ENCODE data around the gene ATP9B.

ATP9B gene

DNA sequence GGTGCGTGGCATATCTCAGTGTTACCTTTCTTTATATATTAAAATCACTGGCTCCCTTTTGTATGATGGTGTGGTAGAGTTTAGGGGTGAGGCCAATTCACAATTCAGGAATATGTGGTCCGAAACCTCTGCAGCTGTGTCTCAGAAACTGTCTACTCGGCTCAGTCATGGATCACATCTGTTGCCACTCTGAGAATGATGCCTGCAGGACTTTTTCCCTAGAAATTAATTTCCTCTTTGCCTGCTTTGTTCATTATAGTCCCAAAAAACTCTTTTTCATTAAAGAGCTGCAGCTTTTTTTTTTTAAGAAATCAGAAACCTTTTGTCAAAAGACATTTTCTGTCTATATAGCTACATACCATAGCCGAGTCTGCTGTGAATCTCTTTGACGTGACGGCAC, 221.7 kb downstream of the ATP9B start:
- no peaks in the 10 kb centered on the region for H3K27me3 ChIP-seq (replicated peaks; ENCODE audit: insufficient read depth, low read length)
- no peaks in the 10 kb centered on the region for H3F3A ChIP-seq (ENCODE audit: insufficient read depth, low read length)
- DNase-seq = no peak
- TF ChIP-seq, protein P1, sequence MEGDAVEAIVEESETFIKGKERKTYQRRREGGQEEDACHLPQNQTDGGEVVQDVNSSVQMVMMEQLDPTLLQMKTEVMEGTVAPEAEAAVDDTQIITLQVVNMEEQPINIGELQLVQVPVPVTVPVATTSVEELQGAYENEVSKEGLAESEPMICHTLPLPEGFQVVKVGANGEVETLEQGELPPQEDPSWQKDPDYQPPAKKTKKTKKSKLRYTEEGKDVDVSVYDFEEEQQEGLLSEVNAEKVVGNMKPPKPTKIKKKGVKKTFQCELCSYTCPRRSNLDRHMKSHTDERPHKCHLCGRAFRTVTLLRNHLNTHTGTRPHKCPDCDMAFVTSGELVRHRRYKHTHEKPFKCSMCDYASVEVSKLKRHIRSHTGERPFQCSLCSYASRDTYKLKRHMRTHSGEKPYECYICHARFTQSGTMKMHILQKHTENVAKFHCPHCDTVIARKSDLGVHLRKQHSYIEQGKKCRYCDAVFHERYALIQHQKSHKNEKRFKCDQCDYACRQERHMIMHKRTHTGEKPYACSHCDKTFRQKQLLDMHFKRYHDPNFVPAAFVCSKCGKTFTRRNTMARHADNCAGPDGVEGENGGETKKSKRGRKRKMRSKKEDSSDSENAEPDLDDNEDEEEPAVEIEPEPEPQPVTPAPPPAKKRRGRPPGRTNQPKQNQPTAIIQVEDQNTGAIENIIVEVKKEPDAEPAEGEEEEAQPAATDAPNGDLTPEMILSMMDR (IDR thresholded peaks at IDR 0.05; ENCODE audit: low read length) = no peak
- TF ChIP-seq EZH2phosphoT487 (IDR thresholded peaks at IDR 0.05; ENCODE audit: low read length) = no peak
- TF ChIP-seq EZH2 (optimal IDR thresholded peaks at IDR 0.05; ENCODE audit: low read depth, low read length) = no peak
- H3K9ac ChIP-seq (ENCODE audit: low read length) = no peak overlapping the region
- H3K36me3 ChIP-seq (replicated peaks; ENCODE audit: insufficient read depth, low read length) = no peaks in the 10 kb centered on the region
- no peaks in the 10 kb centered on the region for H4K20me1 ChIP-seq (ENCODE audit: insufficient read depth, low read length)
- H2AFZ ChIP-seq (ENCODE audit: low read length) = no peak overlapping the region
- no peak overlapping the region for H3K4me3 ChIP-seq (ENCODE audit: low read length)
- H3K9me2 ChIP-seq (replicated peaks; ENCODE audit: insufficient read depth, low read length) = no peaks in the 10 kb centered on the region
- H3K4me2 ChIP-seq (ENCODE audit: low read depth, low read length) = no peak overlapping the region
- H3K9me3 ChIP-seq (replicated peaks; ENCODE audit: insufficient read depth, low read length) = no peaks in the 10 kb centered on the region
- no peak overlapping the region for H3K27ac ChIP-seq (ENCODE audit: low read length)
- H3K4me1 ChIP-seq (ENCODE audit: low read length) = no peaks in the 10 kb centered on the region
- no peaks in the 10 kb centered on the region for H3K79me2 ChIP-seq (ENCODE audit: low read length)

DNA sequence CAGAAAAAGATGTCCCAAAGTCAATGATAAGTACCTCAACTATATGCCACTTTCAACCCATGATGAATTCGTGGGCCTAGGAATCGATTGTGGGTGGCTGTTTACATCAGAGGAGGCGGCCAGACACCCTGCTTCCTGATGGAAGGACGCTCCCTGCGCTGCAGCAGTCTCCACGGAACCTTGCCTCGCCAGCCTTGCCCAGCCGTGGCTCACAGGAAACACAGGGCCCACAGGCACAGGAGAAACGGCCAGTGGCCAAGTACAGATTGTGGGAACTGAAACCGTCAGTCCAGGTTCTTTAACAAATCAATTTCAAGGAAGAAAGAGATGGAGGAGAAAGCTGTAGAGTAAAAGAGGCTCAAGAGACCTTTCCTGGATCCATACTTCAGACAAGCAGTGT, 225.0 kb downstream of the ATP9B start:
- Histone ChIP-seq H3K9ac (ENCODE audit: low read length) (no peak overlapping the region), H3K79me2 (ENCODE audit: low read length) (no peaks in the 10 kb centered on the region), H3K27me3 (replicated peaks; ENCODE audit: insufficient read depth, low read length) (no peaks in the 10 kb centered on the region), H3K9me3 (replicated peaks; ENCODE audit: insufficient read depth, low read length) (no peaks in the 10 kb centered on the region), H3K4me2 (ENCODE audit: low read depth, low read length) (no peak overlapping the region), H3K4me1 (ENCODE audit: low read length) (no peaks in the 10 kb centered on the region), H2AFZ (ENCODE audit: low read length) (no peak overlapping the region), H3K27ac (ENCODE audit: low read length) (no peak overlapping the region), H3K36me3 (replicated peaks; ENCODE audit: insufficient read depth, low read length) (no peaks in the 10 kb centered on the region), H3F3A (ENCODE audit: insufficient read depth, low read length) (no peaks in the 10 kb centered on the region), H3K9me2 (replicated peaks; ENCODE audit: insufficient read depth, low read length) (no peaks in the 10 kb centered on the region), H4K20me1 (ENCODE audit: insufficient read depth, low read length) (no peaks in the 10 kb centered on the region), H3K4me3 (ENCODE audit: low read length) (no peak overlapping the region)
- no peak for DNase-seq
- TF ChIP-seq, protein P1 (IDR thresholded peaks at IDR 0.05; ENCODE audit: low read length) = no peak
- TF ChIP-seq EZH2 (optimal IDR thresholded peaks at IDR 0.05; ENCODE audit: low read depth, low read length) (no peak), EZH2phosphoT487 (IDR thresholded peaks at IDR 0.05; ENCODE audit: low read length) (no peak)

DNA sequence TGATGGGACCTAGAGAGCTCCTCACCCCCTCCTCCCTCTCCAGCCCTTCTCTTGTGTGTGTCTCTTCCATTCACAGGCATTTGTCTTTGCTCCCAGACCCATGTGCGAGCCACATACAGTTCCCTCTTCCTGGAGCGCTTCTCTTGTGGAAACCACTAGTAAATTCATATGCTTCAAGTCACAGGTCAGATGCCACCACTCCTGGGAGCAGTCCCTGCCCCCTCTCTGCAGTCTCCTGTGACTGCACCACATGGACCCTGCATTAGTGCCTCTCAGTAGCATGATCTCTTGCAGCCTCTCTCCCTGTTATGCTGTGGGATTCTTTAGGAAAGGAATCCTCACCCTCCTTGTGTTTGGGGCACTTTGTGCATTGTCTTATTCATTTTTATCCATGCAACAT, 230.1 kb downstream of the ATP9B start:
- no peak for DNase-seq
- no peaks in the 10 kb centered on the region for H3K36me3 ChIP-seq (replicated peaks; ENCODE audit: insufficient read depth, low read length)
- no peak overlapping the region for H3K4me2 ChIP-seq (ENCODE audit: low read depth, low read length)
- no peaks in the 10 kb centered on the region for H3F3A ChIP-seq (ENCODE audit: insufficient read depth, low read length)
- no peaks in the 10 kb centered on the region for H3K9me3 ChIP-seq (replicated peaks; ENCODE audit: insufficient read depth, low read length)
- no peak overlapping the region for H3K9ac ChIP-seq (ENCODE audit: low read length)
- no peak overlapping the region for H2AFZ ChIP-seq (ENCODE audit: low read length)
- no peaks in the 10 kb centered on the region for H3K4me1 ChIP-seq (ENCODE audit: low read length)
- TF ChIP-seq, protein P1 (IDR thresholded peaks at IDR 0.05; ENCODE audit: low read length) = no peak
- no peaks in the 10 kb centered on the region for H3K27me3 ChIP-seq (replicated peaks; ENCODE audit: insufficient read depth, low read length)
- no peaks in the 10 kb centered on the region for H3K9me2 ChIP-seq (replicated peaks; ENCODE audit: insufficient read depth, low read length)
- H3K4me3 ChIP-seq (ENCODE audit: low read length) = no peak overlapping the region
- no peak overlapping the region for H3K27ac ChIP-seq (ENCODE audit: low read length)
- no peaks in the 10 kb centered on the region for H4K20me1 ChIP-seq (ENCODE audit: insufficient read depth, low read length)
- H3K79me2 ChIP-seq (ENCODE audit: low read length) = no peaks in the 10 kb centered on the region

All from MM.1S (cell line).